ENCODE data around the gene MYH15. TPM values are rescaled to one million over a fixed set of nuclear protein-coding genes. Genes with fewer than 3 reads are reported as not detected.

The MYH15 gene
- total RNA-seq, 1 donor, result 0.84 TPM

- Histone ChIP-seq H3K4me3 (ENCODE audit: low read length) (no peak overlapping the region), H3K9me3 (ENCODE audit: low read depth, low read length) (no peaks in the 10 kb centered on the region), H3K27me3 (ENCODE audit: insufficient read depth, low read length) (no peaks in the 10 kb centered on the region), H3K4me1 (ENCODE audit: insufficient read depth, low read length) (peaks cover 29% of the 10 kb centered on the region)
Observed at GRCh38 chr3:108406063-108406660, 104.2 kb downstream of the MYH15 start.

- no peaks in the 10 kb centered on the region for H3K27me3 ChIP-seq (ENCODE audit: insufficient read depth, low read length)
- H3K9me3 ChIP-seq (ENCODE audit: low read depth, low read length), result no peaks in the 10 kb centered on the region
- no peak overlapping the region for H3K4me3 ChIP-seq (ENCODE audit: low read length)
- peaks cover 29% of the 10 kb centered on the region for H3K4me1 ChIP-seq (ENCODE audit: insufficient read depth, low read length)
Observed at GRCh38 chr3:108404368-108404767, 106.0 kb downstream of the MYH15 start.

GRCh38 chr3:108403686-108404345 is 106.6 kb downstream of the MYH15 start:
- Histone ChIP-seq H3K4me3 (ENCODE audit: low read length) (no peak overlapping the region), H3K9me3 (ENCODE audit: low read depth, low read length) (no peaks in the 10 kb centered on the region), H3K27me3 (ENCODE audit: insufficient read depth, low read length) (no peaks in the 10 kb centered on the region), H3K4me1 (ENCODE audit: insufficient read depth, low read length) (peaks cover 29% of the 10 kb centered on the region)

- Histone ChIP-seq H3K27me3 (ENCODE audit: insufficient read depth, low read length) (no peaks in the 10 kb centered on the region), H3K9me3 (ENCODE audit: low read depth, low read length) (no peaks in the 10 kb centered on the region), H3K4me3 (ENCODE audit: low read length) (no peak overlapping the region), H3K4me1 (ENCODE audit: insufficient read depth, low read length) (peaks cover 26% of the 10 kb centered on the region)
Observed at GRCh38 chr3:108403198-108403597, 107.2 kb downstream of the MYH15 start.

- no peaks in the 10 kb centered on the region for H3K27me3 ChIP-seq (ENCODE audit: insufficient read depth, low read length)
- H3K4me1 ChIP-seq (ENCODE audit: insufficient read depth, low read length), result peaks cover 12% of the 10 kb centered on the region
- no peaks in the 10 kb centered on the region for H3K9me3 ChIP-seq (ENCODE audit: low read depth, low read length)
- H3K4me3 ChIP-seq (ENCODE audit: low read length), result no peak overlapping the region
Observed at GRCh38 chr3:108401836-108402235, 108.6 kb downstream of the MYH15 start.

GRCh38 chr3:108398510-108398909 is 111.9 kb downstream of the MYH15 start:
- Histone ChIP-seq H3K4me3 (ENCODE audit: low read length) (no peak overlapping the region), H3K4me1 (ENCODE audit: insufficient read depth, low read length) (peaks cover 6% of the 10 kb centered on the region), H3K9me3 (ENCODE audit: low read depth, low read length) (no peaks in the 10 kb centered on the region), H3K27me3 (ENCODE audit: insufficient read depth, low read length) (no peaks in the 10 kb centered on the region)

GRCh38 chr3:108396336-108396735 is 114.1 kb downstream of the MYH15 start:
- H3K27me3 ChIP-seq (ENCODE audit: insufficient read depth, low read length), result no peaks in the 10 kb centered on the region
- peaks cover 6% of the 10 kb centered on the region for H3K4me1 ChIP-seq (ENCODE audit: insufficient read depth, low read length)
- no peaks in the 10 kb centered on the region for H3K9me3 ChIP-seq (ENCODE audit: low read depth, low read length)
- H3K4me3 ChIP-seq (ENCODE audit: low read length), result no peak overlapping the region

- Histone ChIP-seq H3K27me3 (ENCODE audit: insufficient read depth, low read length) (no peaks in the 10 kb centered on the region), H3K4me1 (ENCODE audit: insufficient read depth, low read length) (peaks cover 6% of the 10 kb centered on the region), H3K9me3 (ENCODE audit: low read depth, low read length) (no peaks in the 10 kb centered on the region), H3K4me3 (ENCODE audit: low read length) (no peak overlapping the region)
Observed at GRCh38 chr3:108394563-108394962, 115.8 kb downstream of the MYH15 start.

GRCh38 chr3:108394016-108394415 is 116.4 kb downstream of the MYH15 start:
- H3K27me3 ChIP-seq (ENCODE audit: insufficient read depth, low read length), result no peaks in the 10 kb centered on the region
- H3K4me1 ChIP-seq (ENCODE audit: insufficient read depth, low read length), result peaks cover 6% of the 10 kb centered on the region
- no peak overlapping the region for H3K4me3 ChIP-seq (ENCODE audit: low read length)
- H3K9me3 ChIP-seq (ENCODE audit: low read depth, low read length), result no peaks in the 10 kb centered on the region

- Histone ChIP-seq H3K4me1 (ENCODE audit: insufficient read depth, low read length) (peaks cover 12% of the 10 kb centered on the region), H3K27me3 (ENCODE audit: insufficient read depth, low read length) (no peaks in the 10 kb centered on the region), H3K9me3 (ENCODE audit: low read depth, low read length) (no peaks in the 10 kb centered on the region), H3K4me3 (ENCODE audit: low read length) (no peak overlapping the region)
Observed at GRCh38 chr3:108393128-108393900, 117.1 kb downstream of the MYH15 start.

- Histone ChIP-seq H3K4me1 (ENCODE audit: insufficient read depth, low read length) (peaks cover 18% of the 10 kb centered on the region), H3K27me3 (ENCODE audit: insufficient read depth, low read length) (no peaks in the 10 kb centered on the region), H3K9me3 (ENCODE audit: low read depth, low read length) (no peaks in the 10 kb centered on the region), H3K4me3 (ENCODE audit: low read length) (no peak overlapping the region)
Observed at GRCh38 chr3:108391917-108392593, 118.3 kb downstream of the MYH15 start.

- no peaks in the 10 kb centered on the region for H3K27me3 ChIP-seq (ENCODE audit: insufficient read depth, low read length)
- no peaks in the 10 kb centered on the region for H3K9me3 ChIP-seq (ENCODE audit: low read depth, low read length)
- no peak overlapping the region for H3K4me3 ChIP-seq (ENCODE audit: low read length)
- H3K4me1 ChIP-seq (ENCODE audit: insufficient read depth, low read length), result peaks cover 12% of the 10 kb centered on the region
Observed at GRCh38 chr3:108389372-108389771, 121.0 kb downstream of the MYH15 start.

GRCh38 chr3:108388136-108389132 is 122.0 kb downstream of the MYH15 start:
- Histone ChIP-seq H3K4me3 (ENCODE audit: low read length) (no peak overlapping the region), H3K9me3 (ENCODE audit: low read depth, low read length) (no peaks in the 10 kb centered on the region), H3K4me1 (ENCODE audit: insufficient read depth, low read length) (peaks cover 12% of the 10 kb centered on the region), H3K27me3 (ENCODE audit: insufficient read depth, low read length) (no peaks in the 10 kb centered on the region)

GRCh38 chr3:108387063-108387462 is 123.3 kb downstream of the MYH15 start:
- Histone ChIP-seq H3K4me3 (ENCODE audit: low read length) (no peak overlapping the region), H3K27me3 (ENCODE audit: insufficient read depth, low read length) (no peaks in the 10 kb centered on the region), H3K9me3 (ENCODE audit: low read depth, low read length) (no peaks in the 10 kb centered on the region), H3K4me1 (ENCODE audit: insufficient read depth, low read length) (peaks cover 12% of the 10 kb centered on the region)

Measured in mononuclear cell (primary cell).